GM15510 (cell line): Measurements from ENCODE around the gene MUC5B.
A peak's percentile ranks its signal among the peaks of the same experiment; 100 is the strongest.

ENCODE experiments used
- POLR2A ChIP-seq: IDR thresholded peaks from 3 replicates; pipeline ENCODE4 v1.6.1; 2011; ENCODE audit warnings: borderline replicate concordance; ENCODE audit not compliant: insufficient read length; ENCODE audit errors: extremely low read depth

The MUC5B gene

GRCh38 chr11:1307163-1307870 is 84.5 kb downstream of the MUC5B start:
- TF ChIP-seq POLR2A: no peak

- TF ChIP-seq POLR2A: no peak
Observed at GRCh38 chr11:1307998-1308742, 85.3 kb downstream of the MUC5B start.

- TF ChIP-seq POLR2A: no peak
Observed at GRCh38 chr11:1308743-1309497, 86.1 kb downstream of the MUC5B start.

- TF ChIP-seq POLR2A: peak; percentile 95
Observed at GRCh38 chr11:1309498-1310317, 86.8 kb downstream of the MUC5B start, which contains the start of gene TOLLIP. TSS of gene TOLLIP (minus strand) at chr11:1309632. CDS start at chr11:1309498, 134 bp downstream.

GRCh38 chr11:1310318-1310687 is 87.4 kb downstream of the MUC5B start:
- no peak for TF ChIP-seq POLR2A

GRCh38 chr11:1310772-1311468 is 88.1 kb downstream of the MUC5B start:
- no peak for TF ChIP-seq POLR2A
